Measurements from ENCODE around the gene CEP85L.

DNA sequence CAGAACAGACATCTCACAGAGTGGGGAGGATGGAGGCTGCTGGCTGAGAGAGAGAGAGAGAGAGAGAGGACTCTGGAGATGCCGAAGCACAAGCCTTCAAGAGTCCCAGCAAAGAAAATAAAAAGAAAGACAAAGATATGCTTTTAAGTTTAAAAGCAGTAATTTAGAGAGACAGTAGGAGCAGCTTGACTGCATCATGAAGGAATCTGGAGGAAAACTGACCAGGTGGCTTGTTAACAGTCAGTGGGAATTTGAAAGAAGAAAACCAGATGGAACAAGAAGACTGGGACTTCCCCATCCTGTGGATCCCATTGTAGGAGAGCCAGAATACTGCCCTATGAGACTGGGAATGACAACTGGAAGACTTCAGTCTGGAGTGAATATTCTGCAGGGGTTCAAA, 149.6 kb downstream of the CEP85L start:
- TF ChIP-seq ZNF8 (CRISPR knock-in tag; IDR thresholded peaks at IDR 0.05) (no peak), TCF4 (CRISPR knock-in tag; IDR thresholded peaks at IDR 0.05; ENCODE audit: borderline replicate concordance) (no peak), CSDC2 (CRISPR knock-in tag; IDR thresholded peaks at IDR 0.05) (no peak), ARNTL (CRISPR knock-in tag; IDR thresholded peaks at IDR 0.05; ENCODE audit: borderline replicate concordance, low read depth) (no peak), RARB (CRISPR knock-in tag; IDR thresholded peaks at IDR 0.05) (no peak), ESRRG (CRISPR knock-in tag; IDR thresholded peaks at IDR 0.05) (no peak)
- TF ChIP-seq, protein P1, sequence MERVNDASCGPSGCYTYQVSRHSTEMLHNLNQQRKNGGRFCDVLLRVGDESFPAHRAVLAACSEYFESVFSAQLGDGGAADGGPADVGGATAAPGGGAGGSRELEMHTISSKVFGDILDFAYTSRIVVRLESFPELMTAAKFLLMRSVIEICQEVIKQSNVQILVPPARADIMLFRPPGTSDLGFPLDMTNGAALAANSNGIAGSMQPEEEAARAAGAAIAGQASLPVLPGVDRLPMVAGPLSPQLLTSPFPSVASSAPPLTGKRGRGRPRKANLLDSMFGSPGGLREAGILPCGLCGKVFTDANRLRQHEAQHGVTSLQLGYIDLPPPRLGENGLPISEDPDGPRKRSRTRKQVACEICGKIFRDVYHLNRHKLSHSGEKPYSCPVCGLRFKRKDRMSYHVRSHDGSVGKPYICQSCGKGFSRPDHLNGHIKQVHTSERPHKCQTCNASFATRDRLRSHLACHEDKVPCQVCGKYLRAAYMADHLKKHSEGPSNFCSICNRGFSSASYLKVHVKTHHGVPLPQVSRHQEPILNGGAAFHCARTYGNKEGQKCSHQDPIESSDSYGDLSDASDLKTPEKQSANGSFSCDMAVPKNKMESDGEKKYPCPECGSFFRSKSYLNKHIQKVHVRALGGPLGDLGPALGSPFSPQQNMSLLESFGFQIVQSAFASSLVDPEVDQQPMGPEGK (CRISPR knock-in tag; IDR thresholded peaks at IDR 0.05; ENCODE audit: borderline replicate concordance) = no peak
